Stimulated activated CD8-positive, alpha-beta memory T cell treated with anti-CD3 and anti-CD28 coated beads, Interleukin-7, amount 100 ng/mL, for 48 hours (primary cell): ENCODE data around the gene SLC25A23.
"Not testable (repeated sequence)": the region's sequence is repeated elsewhere in the genome, so short reads cannot be mapped to it uniquely, and the experiment has no call there.

Experiments
- DNase-seq, 2 donors: peaks; one replicate each; pipeline ENCODE4 v3.0.0-alpha.2; 2020; ENCODE audit warnings: low read depth in 1 of 2; ENCODE audit errors: extremely low read depth in 1 of 2

SLC25A23 gene

DNA sequence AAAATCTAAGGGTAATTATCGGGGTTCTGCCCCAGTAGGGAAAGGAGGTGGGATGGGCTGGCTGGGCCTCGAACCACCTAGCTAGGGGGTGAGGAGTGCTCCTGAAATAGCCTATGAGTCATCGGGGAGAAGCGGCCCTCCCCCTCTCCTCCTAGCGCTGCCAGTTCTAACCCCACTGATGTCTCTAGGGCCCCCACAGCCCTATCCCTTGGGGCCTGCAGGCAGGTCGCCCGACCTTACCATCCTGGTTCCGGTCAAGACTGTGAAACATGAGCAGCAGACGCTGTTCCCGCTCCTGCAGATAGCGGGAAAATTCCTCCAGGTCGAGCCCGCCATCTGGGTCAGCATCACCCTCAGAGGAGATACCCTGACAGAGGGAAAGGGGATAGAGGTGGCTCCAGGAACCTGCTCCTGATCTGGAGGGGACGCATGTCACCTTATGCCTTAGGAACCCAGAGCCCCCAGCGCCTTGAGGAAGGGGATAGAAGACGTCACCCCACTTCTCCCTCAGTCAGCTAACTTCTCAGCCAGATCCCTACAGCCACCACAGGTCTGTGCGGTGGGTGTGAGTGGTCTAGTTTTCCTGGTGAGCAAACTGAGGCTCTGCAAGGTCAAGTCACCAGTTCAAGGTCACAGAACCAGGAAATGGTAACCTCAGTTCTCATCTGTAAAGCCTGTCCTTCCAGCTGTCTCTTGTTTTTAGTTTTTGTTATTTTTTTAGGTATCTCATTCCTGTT lies 1.5 kb downstream of the SLC25A23 start:
- DNase-seq = no peak

DNA sequence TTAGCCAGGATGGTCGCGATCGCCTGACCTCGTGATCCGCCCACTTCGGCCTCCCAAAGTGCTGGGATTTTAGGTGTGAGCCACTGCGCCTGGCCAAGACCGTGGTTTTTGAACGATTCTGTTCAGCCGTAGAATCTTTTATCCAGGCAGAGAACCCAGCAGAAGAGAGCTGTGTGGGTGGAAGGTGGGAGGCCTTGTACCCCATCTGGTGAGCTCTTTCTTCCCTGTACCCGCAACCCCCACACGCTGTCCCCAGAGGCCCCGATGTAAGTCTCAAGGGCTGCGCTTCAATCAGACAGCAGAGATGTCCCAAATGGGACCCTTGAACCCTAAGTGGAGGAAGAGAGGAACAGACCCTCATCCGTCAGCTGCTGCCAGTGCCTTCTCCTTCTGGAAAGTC lies 3.7 kb downstream of the SLC25A23 start:
- no peak for DNase-seq

DNA sequence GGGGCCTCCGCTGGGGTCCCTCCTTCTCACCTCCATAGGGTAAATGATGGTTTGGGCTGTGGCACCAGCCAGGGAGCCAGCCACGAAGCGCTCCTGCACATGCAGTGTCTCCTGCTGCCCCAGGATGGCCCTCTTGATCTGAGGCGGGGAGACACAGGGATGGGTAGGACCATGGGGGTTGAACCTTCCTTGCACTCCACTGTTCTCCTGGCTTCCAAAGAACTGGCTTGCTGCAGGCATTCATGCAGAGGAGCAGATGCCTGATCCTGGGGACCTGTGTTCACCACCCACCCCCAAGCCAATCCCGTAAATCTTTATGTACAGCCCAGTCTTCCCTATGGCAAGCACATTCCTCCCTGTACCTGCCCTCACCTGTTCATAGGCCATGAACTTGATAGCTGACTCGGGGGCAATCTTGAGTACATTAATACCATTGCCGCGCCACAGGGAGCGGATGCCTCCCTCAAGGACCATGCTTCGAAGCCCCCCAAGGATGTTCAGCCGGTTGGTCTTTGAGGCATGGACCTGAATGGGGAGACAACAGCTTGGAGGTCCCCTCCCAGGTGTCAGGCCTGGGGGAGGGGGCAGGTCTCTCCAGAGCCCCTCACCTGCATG lies 5.5 kb downstream of the SLC25A23 start:
- DNase-seq = no peak

DNA sequence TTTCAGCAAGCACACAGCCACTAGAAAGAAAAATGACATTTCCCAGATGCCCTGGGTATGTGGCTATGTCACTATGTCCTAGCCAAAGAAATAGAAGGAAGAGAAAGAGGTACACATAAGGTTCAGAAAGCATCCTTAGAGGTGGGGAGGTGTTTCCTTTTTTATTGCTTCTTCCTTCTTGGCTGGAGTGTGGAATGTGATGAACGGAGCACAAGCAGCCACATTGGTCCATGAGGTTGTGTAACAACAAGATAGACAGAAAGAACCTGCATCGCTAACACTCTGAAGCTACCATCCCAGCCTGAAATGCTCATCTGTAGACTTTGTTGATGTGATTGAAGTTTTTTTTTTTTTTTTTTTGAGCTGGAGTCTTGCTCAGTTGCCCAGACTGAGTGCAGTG lies 6.7 kb downstream of the SLC25A23 start:
- no peak for DNase-seq

DNA sequence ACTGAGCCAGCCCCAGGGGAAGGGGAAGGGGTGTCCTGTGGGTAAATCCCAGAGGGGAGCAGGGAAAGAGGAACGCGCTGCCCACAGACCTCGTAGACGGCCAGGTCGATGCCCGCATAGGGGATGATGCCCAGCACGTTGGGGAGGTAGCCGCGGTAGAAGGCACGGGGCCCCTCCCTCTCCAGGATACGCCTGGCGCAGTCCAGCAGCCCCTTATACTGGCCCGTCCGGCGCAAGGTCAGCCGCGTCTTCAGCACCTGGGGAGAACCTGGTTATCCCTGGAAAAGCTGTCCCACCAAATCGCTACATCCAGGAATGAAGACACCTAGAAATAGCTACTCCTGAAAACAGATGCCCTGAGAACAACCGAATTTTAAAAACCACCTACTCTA lies 7.4 kb downstream of the SLC25A23 start:
- no peak for DNase-seq

DNA sequence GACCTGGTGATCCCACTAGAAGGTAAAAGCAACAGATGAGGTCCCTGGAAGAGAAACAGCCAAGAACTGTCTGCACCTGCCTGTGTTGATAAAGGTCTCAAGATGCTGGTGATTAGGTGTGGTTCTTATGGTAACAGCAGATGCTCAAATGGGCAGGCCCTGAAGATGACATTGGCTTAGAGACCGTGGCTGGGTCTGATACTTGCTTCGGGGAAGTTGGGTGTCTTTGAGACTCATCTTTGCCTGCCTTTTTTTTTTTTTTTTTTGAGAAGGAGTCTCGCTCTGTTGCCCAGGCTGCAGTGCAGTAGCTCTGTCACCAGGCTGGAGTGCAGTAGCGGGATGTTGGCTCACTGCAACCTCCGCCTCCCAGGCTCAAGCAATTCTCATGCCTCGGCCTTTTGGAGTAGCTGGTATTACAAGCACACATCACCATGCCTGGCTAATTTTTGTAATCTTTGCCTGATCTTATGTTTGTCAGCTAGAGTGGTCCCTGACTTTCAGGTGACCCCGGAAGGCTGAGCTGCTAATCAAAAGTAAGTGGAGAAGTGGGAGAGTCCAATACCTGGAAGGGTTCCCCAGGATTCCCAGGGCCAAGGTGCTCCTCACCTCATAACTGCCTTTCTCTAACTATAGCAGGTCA lies 7.9 kb downstream of the SLC25A23 start:
- no peak for DNase-seq

GRCh38 chr19:6450166-6450565 lies 9.4 kb downstream of the SLC25A23 start:
- no peak for DNase-seq

GRCh38 chr19:6448045-6448444 lies 11.5 kb downstream of the SLC25A23 start:
- DNase-seq = no peak

GRCh38 chr19:6446452-6446851 lies 13.1 kb downstream of the SLC25A23 start:
- DNase-seq = no peak

- DNase-seq = no peak
Measured at GRCh38 chr19:6443986-6444385, 15.6 kb downstream of the SLC25A23 start.

DNA sequence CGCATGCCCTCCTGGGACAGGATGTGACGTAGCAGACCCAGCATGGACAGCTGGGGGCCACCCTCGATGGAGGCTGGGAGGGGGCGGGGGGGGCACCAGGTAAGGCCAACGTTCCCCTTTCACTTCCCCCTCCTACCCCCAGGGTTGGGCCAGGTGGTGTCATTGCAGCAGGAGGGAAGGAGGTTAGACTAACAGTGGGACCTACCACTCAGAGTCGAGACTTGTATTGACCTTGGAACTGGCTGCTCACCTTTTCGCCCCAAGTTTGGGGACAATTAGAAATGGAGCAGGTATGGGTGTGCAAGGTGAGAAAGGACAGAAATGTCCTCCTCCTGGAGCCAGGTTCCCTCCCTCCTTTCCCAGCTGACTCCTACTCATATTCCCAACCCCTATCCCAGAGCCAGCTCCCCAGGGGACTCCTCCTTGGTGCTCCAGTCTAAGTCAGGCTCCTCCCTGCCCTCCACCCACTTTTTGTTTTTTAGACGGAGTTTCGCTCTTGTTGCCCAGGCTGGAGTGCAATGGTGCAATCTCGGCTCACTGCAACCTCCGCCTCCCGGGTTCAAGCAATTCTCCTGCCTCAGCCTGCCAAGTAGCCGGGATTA lies 17.4 kb downstream of the SLC25A23 start:
- DNase-seq = no peak

DNA sequence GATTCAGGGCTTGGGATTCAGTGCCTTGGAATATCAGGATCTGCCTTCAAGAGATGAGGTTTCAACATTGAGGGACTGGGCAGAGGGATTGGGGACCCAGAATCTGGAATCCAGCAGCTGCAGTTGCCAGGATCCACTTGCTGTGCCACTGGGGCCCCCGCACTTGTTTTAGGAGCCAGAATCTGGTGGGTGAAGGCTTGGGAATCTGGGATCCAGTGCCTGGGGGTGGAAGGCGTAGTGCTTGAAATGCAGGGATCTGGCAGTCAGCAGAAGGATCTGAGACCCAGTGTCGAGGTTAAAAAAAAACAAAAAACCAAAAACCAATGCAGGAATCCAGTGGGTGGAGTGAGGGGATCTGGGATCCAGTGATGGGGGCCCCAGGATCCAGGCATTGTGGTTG lies 18.7 kb downstream of the SLC25A23 start:
- DNase-seq = no peak

- no peak for DNase-seq
Measured at GRCh38 chr19:6439743-6440142, 19.8 kb downstream of the SLC25A23 start.

DNA sequence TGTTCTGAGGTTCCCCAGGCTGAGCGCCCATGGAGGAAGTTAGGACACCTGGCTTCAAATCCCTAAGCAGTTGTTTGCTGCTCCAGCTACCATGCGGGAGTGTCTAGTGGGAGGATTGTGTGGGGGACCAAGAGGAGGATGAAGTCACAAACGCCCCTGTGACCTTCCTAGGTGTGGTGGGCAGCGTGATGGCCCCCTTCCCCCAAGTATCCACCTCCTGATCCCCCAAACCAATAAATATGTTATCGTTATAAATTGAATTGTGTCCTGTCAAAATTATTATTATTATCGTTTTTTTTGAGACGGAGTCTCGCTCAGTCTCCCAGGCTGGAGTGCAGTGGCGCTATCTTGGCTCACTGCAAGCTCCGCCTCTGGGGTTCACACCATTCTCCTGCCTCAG lies 25.9 kb downstream of the SLC25A23 start, which contains the start of gene SLC25A41:
SLC25A41 (minus strand) TSS at position 101 of the 400 bp plus-strand sequence; CDS start at position 31, 70 bp downstream.
- no peak for DNase-seq

GRCh38 chr19:6433165-6433564 lies 26.4 kb downstream of the SLC25A23 start:
- no peak for DNase-seq

GRCh38 chr19:6431891-6432290 lies 27.7 kb downstream of the SLC25A23 start:
- DNase-seq = no peak

GRCh38 chr19:6429419-6430221 lies 30.0 kb downstream of the SLC25A23 start:
- no peak for DNase-seq

DNA sequence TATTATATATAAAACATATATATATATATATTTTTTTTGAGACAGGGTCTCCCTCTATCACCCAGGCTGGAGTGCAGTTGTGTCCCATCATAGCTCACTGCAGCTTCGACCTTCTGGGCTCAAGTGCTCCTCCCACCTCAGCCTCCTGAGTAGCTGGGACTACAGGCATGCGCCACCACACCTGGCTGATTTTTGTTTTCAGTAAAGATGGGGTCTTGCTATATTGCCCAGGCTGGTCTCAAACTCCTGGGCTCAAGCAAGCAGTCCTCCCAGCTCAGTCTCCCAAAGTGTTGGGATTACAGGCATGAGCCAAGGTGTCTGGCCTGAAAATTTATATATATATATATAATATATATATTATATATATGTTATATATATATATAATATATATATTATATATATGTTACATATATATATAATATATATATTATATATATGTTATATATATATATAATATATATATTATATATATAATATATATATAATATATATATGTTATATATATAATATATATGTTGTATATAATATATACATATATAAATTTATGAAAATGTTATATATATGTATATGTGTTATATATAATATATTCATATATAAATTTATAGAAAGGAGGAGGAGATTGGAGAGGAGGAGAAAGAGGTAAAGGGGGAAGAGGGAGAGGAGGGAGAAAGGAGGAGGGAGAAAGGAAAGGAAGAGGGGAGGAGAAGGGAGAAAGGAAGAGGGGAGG lies 30.7 kb downstream of the SLC25A23 start:
- not testable (repeated sequence) for DNase-seq

- no peak for DNase-seq
Measured at GRCh38 chr19:6427131-6427530, 32.5 kb downstream of the SLC25A23 start.
